Measurements from ENCODE around the gene OTOG. TPM values are rescaled to one million over a fixed set of nuclear protein-coding genes. Genes with fewer than 3 reads are reported as not detected.

OTOG gene
- polyA plus RNA-seq, 2 donors, result not detected

DNA sequence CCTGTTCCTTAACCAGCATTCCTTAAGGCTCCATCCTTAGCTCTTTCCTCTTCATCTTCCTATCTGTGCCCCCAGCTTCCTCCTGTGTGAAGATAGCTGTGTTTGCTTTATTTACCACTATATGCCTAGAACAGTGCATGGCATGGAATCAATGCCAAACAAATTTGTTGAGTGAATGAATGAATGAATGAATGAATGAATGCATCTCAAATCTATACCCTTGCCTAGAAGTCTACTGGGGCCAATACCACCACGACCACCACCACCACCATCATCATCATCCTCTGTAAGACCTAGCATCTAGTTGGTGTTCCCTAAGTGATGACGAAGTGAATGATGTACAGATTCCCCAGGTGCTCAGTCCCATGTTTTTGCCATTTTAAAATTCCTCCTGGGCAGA is 819 bp upstream of the OTOG start:
- Histone ChIP-seq H3K4me1 (ENCODE audit: control insufficient read depth in 2 of 2, insufficient read depth in 2 of 2, low read length in 1 of 2) (peaks cover 0 to 5% of the 10 kb centered on the region in 2 donors), H3K36me3 (ENCODE audit: control insufficient read depth in 2 of 2, insufficient read depth in 2 of 2, low read length in 1 of 2) (no peaks in the 10 kb centered on the region), H3K27ac (ENCODE audit: low read depth in 2 of 2, low read length in 1 of 2) (no peak overlapping the region), H3K4me3 (ENCODE audit: low read depth in 1 of 2, low read length in 2 of 2) (no peak overlapping the region), H3K27me3 (ENCODE audit: control insufficient read depth in 1 of 2, insufficient read depth in 2 of 2, low read length in 2 of 2) (peaks cover 0 to 3% of the 10 kb centered on the region in 2 donors), H3K9me3 (ENCODE audit: control insufficient read depth in 2 of 2, insufficient read depth in 1 of 2, low read depth in 1 of 2, low read length in 1 of 2) (peaks cover 0 to 2% of the 10 kb centered on the region in 2 donors)
- WGBS, 2 donors, result 90% methylated on average over 2 of the region's 2 CpGs

DNA sequence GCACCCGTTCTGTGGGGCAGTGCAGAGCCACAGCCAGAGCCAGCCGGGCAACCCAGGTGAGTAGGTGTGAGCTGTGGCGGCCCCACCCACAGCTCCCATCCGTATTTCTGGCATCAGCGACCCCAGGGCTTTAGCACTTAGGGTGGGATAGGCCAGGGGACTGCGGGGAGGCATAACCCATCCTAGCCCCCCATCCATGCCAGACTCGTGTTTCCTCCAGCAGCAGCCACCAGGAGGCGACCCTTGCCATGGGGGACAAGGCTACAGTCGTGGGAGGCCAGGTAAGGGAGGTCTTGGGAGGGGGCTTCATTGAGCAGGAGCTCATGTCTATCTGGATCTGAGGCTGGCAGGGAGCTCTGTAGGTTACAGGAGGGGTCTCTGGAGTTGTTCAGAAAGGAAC is 873 bp downstream of the OTOG start:
- no peak overlapping the region for H3K4me3 ChIP-seq (ENCODE audit: low read depth in 1 of 2, low read length in 2 of 2)
- WGBS, 2 donors, result 54 to 57% methylated on average over 9 of the region's 9 CpGs
- no peaks in the 10 kb centered on the region for H3K9me3 ChIP-seq (ENCODE audit: control insufficient read depth in 2 of 2, insufficient read depth in 1 of 2, low read depth in 1 of 2, low read length in 1 of 2)
- no peaks in the 10 kb centered on the region for H3K36me3 ChIP-seq (ENCODE audit: control insufficient read depth in 2 of 2, insufficient read depth in 2 of 2, low read length in 1 of 2)
- H3K27me3 ChIP-seq (ENCODE audit: control insufficient read depth in 1 of 2, insufficient read depth in 2 of 2, low read length in 2 of 2), result peaks cover 0 to 3% of the 10 kb centered on the region in 2 donors
- peaks cover 0 to 5% of the 10 kb centered on the region in 2 donors for H3K4me1 ChIP-seq (ENCODE audit: control insufficient read depth in 2 of 2, insufficient read depth in 2 of 2, low read length in 1 of 2)
- no peak overlapping the region for H3K27ac ChIP-seq (ENCODE audit: low read depth in 2 of 2, low read length in 1 of 2)

DNA sequence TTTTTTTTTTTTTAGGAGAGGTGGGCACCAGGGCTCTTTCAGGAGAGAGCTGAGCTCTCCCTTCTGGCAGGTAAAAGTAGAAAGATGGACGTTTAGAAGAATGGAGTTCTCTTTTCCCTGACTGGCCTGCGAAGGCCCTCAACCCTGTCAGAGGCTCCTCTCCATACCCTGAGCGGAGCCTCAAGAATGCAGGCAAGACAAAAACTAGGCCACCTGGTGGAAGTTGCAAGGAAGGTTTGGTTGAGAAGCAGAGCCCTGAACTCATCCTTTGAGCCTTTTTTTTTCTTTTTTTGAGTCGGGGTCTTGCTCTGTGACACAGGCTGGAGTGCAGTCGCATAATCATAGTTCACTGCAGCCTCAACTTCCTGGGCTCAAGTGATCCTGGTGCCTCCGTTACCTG is 1.4 kb downstream of the OTOG start:
- peaks cover 0 to 3% of the 10 kb centered on the region in 2 donors for H3K27me3 ChIP-seq (ENCODE audit: control insufficient read depth in 1 of 2, insufficient read depth in 2 of 2, low read length in 2 of 2)
- H3K27ac ChIP-seq (ENCODE audit: low read depth in 2 of 2, low read length in 1 of 2), result no peak overlapping the region
- H3K4me1 ChIP-seq (ENCODE audit: control insufficient read depth in 2 of 2, insufficient read depth in 2 of 2, low read length in 1 of 2), result peaks cover 0 to 5% of the 10 kb centered on the region in 2 donors
- H3K36me3 ChIP-seq (ENCODE audit: control insufficient read depth in 2 of 2, insufficient read depth in 2 of 2, low read length in 1 of 2), result no peaks in the 10 kb centered on the region
- H3K4me3 ChIP-seq (ENCODE audit: low read depth in 1 of 2, low read length in 2 of 2), result no peak overlapping the region
- WGBS, 2 donors, result 71 to 73% methylated on average over 6 of the region's 6 CpGs
- no peaks in the 10 kb centered on the region for H3K9me3 ChIP-seq (ENCODE audit: control insufficient read depth in 2 of 2, insufficient read depth in 1 of 2, low read depth in 1 of 2, low read length in 1 of 2)

DNA sequence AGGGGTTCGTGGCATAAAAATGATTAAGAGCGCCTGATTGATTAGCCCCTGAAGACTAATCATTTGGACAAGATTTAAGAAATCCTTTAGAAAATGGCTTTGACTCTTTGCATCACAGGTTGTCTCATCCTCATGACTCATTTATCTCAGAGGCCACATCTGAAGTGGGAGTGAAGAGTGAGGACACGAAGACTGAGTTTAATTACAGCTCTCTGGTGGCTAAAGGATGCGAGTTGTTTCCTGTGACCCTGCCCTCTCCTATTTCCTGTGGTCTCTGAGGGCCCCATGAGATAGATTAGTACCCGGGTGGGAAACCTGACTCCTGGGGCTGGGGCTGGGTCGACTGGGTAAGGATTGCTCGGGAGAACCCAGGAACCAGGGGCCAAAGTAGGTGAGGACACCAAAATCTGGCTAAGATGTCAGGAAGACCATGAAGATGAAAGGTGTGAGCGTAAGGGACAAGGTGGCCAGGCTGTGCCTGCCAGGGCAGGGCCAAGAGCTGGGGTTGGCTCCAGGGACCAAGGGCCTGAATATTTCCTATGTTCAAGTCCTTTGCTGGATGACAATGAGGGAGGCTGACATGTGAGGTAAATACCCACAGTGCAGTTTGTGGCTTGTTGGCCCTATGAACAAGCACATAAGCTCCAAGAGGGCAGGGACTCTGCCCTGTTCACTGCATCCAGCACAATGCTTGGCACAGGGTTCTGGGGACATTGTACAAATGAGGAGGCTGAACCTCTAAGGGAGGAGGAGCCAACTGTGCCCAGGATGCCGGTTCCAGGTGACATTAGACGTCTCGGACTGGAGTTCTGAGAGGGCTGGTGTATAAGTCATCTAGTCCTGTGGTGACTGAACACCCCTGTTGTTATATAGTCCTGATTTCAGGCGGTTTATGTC is 3.6 kb downstream of the OTOG start:
- peaks cover 0 to 3% of the 10 kb centered on the region in 2 donors for H3K27me3 ChIP-seq (ENCODE audit: control insufficient read depth in 1 of 2, insufficient read depth in 2 of 2, low read length in 2 of 2)
- WGBS, 2 donors, result 64% methylated on average over 12 of the region's 12 CpGs
- no peaks in the 10 kb centered on the region for H3K9me3 ChIP-seq (ENCODE audit: control insufficient read depth in 2 of 2, insufficient read depth in 1 of 2, low read depth in 1 of 2, low read length in 1 of 2)
- no peaks in the 10 kb centered on the region for H3K4me1 ChIP-seq (ENCODE audit: control insufficient read depth in 2 of 2, insufficient read depth in 2 of 2, low read length in 1 of 2)
- no peak overlapping the region for H3K27ac ChIP-seq (ENCODE audit: low read depth in 2 of 2, low read length in 1 of 2)
- H3K4me3 ChIP-seq (ENCODE audit: low read depth in 1 of 2, low read length in 2 of 2), result no peak overlapping the region
- no peaks in the 10 kb centered on the region for H3K36me3 ChIP-seq (ENCODE audit: control insufficient read depth in 2 of 2, insufficient read depth in 2 of 2, low read length in 1 of 2)

DNA sequence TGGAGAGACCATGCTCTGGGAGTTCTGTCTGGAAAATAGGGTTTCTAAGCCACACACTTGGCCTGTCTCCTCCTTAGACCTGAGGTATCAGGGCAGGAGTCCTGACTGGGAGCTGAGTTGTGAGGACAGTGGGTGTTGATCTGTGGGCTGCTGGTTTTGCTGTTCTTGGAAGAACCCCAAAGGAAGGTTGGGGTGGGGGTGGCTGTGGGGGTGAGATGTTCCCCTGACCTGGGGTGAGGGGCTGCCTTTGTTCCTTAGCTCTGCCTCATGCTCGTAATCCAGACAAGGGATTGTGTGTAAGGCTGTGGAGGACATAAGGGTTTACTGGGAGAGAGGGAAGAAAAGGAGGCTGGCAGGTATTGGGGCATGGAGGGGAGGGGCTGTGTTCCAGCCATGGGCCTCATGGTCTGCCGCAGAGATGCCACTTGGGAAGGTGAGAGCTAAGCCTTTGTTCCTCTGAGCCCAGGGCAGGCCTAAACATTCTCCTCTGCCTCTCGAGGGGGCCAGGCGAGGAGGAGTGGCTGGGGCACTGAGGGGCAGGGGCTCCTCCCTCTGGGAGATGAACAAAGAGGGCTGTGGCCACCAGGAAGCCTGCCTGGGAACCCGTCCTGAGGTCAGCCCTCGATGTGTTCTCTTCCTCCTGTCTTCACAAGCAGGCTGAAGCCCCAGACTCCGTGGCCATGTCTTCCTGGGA is 4.4 kb downstream of the OTOG start:
- 65 to 68% methylated on average over 5 to 7 of the region's 7 CpGs for WGBS, 2 donors
- H3K36me3 ChIP-seq (ENCODE audit: control insufficient read depth in 2 of 2, insufficient read depth in 2 of 2, low read length in 1 of 2), result no peaks in the 10 kb centered on the region
- H3K4me3 ChIP-seq (ENCODE audit: low read depth in 1 of 2, low read length in 2 of 2), result no peak overlapping the region
- peaks cover 0 to 3% of the 10 kb centered on the region in 2 donors for H3K27me3 ChIP-seq (ENCODE audit: control insufficient read depth in 1 of 2, insufficient read depth in 2 of 2, low read length in 2 of 2)
- H3K4me1 ChIP-seq (ENCODE audit: control insufficient read depth in 2 of 2, insufficient read depth in 2 of 2, low read length in 1 of 2), result no peaks in the 10 kb centered on the region
- H3K9me3 ChIP-seq (ENCODE audit: control insufficient read depth in 2 of 2, insufficient read depth in 1 of 2, low read depth in 1 of 2, low read length in 1 of 2), result no peaks in the 10 kb centered on the region
- H3K27ac ChIP-seq (ENCODE audit: low read depth in 2 of 2, low read length in 1 of 2), result no peak overlapping the region

DNA sequence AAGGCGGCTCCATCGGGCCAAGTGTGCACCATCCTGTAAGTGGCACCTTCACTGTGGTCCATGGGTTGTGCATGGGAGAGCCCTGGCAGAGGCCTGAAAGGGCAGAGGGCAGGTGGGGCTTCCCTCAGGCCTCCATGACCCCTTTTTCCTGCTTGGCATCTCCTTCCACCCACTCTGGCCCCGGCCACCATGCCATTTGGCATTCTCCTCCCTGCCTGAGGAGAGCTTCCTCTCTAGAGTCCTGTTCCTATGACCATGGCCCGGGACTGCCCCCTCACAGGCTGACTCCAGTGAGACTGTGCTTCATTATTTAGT is 4.9 kb downstream of the OTOG start:
- H3K4me3 ChIP-seq (ENCODE audit: low read depth in 1 of 2, low read length in 2 of 2), result no peak overlapping the region
- H3K4me1 ChIP-seq (ENCODE audit: control insufficient read depth in 2 of 2, insufficient read depth in 2 of 2, low read length in 1 of 2), result no peaks in the 10 kb centered on the region
- WGBS, 2 donors, result 82 to 84% methylated on average over 4 of the region's 4 CpGs
- peaks cover 0 to 3% of the 10 kb centered on the region in 2 donors for H3K27me3 ChIP-seq (ENCODE audit: control insufficient read depth in 1 of 2, insufficient read depth in 2 of 2, low read length in 2 of 2)
- no peak overlapping the region for H3K27ac ChIP-seq (ENCODE audit: low read depth in 2 of 2, low read length in 1 of 2)
- H3K36me3 ChIP-seq (ENCODE audit: control insufficient read depth in 2 of 2, insufficient read depth in 2 of 2, low read length in 1 of 2), result no peaks in the 10 kb centered on the region
- no peaks in the 10 kb centered on the region for H3K9me3 ChIP-seq (ENCODE audit: control insufficient read depth in 2 of 2, insufficient read depth in 1 of 2, low read depth in 1 of 2, low read length in 1 of 2)

DNA sequence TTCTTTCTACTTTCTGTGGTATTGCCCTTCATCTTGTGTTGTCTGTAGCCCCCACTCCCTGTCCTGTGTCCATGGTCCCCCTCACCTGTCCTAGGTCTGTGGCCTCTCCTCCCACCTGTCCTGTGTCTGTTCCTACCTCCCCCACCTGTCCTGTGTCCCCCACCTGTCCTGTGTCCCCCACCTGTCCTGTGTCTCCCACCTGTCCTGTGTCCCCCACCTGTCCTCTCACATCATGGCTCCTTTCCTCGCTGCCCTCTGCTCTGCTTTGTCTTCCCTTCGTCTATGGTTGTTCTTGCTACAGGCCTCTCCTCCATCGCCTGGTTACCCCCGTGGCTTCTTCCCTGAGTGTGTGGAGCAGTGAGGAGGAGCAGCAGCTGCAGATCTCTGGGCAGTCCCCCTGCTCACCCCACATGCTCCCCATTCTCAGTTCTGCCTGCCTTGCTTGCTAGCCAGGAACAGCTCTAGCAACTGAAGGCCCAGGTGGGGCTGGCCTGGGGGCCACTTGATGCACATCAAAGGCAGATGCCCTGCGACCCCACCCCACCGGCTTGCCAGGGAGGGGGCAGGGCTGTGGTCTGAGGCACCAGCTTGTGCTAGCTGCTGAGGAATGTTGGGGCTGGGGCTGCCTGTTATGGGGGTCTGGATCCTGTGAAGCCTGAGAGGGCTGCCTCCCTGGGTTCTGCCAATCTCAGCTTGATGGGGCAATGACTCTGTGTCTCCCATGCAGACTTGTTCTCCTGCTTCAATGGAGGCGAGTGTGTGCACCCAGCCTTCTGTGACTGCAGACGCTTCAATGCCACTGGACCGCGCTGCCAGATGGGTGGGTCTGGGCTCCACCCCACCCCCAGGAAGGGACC is 5.6 kb downstream of the OTOG start:
- Histone ChIP-seq H3K9me3 (ENCODE audit: control insufficient read depth in 2 of 2, insufficient read depth in 1 of 2, low read depth in 1 of 2, low read length in 1 of 2) (no peaks in the 10 kb centered on the region), H3K27me3 (ENCODE audit: control insufficient read depth in 1 of 2, insufficient read depth in 2 of 2, low read length in 2 of 2) (peaks cover 0 to 1% of the 10 kb centered on the region in 2 donors), H3K4me3 (ENCODE audit: low read depth in 1 of 2, low read length in 2 of 2) (no peak overlapping the region), H3K4me1 (ENCODE audit: control insufficient read depth in 2 of 2, insufficient read depth in 2 of 2, low read length in 1 of 2) (no peaks in the 10 kb centered on the region), H3K36me3 (ENCODE audit: control insufficient read depth in 2 of 2, insufficient read depth in 2 of 2, low read length in 1 of 2) (no peaks in the 10 kb centered on the region), H3K27ac (ENCODE audit: low read depth in 2 of 2, low read length in 1 of 2) (no peak overlapping the region)
- WGBS, 2 donors, result 77 to 88% methylated on average over 10 of the region's 10 CpGs

DNA sequence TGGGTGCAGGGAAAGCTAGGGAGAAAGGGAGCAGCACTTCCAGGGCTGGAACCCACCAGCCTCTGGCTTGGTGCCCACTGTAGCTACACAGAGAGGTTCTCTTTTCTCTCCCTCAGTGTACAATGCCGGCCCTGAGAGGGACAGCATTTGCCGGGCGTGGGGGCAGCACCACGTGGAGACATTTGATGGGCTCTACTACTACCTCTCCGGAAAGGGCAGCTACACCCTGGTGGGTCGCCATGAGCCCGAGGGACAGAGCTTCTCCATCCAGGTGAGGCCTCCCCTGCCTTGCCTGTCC is 6.1 kb downstream of the OTOG start:
- Histone ChIP-seq H3K4me3 (ENCODE audit: low read depth in 1 of 2, low read length in 2 of 2) (no peak overlapping the region), H3K9me3 (ENCODE audit: control insufficient read depth in 2 of 2, insufficient read depth in 1 of 2, low read depth in 1 of 2, low read length in 1 of 2) (no peaks in the 10 kb centered on the region), H3K4me1 (ENCODE audit: control insufficient read depth in 2 of 2, insufficient read depth in 2 of 2, low read length in 1 of 2) (no peaks in the 10 kb centered on the region), H3K27ac (ENCODE audit: low read depth in 2 of 2, low read length in 1 of 2) (no peak overlapping the region), H3K27me3 (ENCODE audit: control insufficient read depth in 1 of 2, insufficient read depth in 2 of 2, low read length in 2 of 2) (no peaks in the 10 kb centered on the region), H3K36me3 (ENCODE audit: control insufficient read depth in 2 of 2, insufficient read depth in 2 of 2, low read length in 1 of 2) (no peaks in the 10 kb centered on the region)
- WGBS, 2 donors, result 85 to 88% methylated on average over 7 of the region's 7 CpGs

DNA sequence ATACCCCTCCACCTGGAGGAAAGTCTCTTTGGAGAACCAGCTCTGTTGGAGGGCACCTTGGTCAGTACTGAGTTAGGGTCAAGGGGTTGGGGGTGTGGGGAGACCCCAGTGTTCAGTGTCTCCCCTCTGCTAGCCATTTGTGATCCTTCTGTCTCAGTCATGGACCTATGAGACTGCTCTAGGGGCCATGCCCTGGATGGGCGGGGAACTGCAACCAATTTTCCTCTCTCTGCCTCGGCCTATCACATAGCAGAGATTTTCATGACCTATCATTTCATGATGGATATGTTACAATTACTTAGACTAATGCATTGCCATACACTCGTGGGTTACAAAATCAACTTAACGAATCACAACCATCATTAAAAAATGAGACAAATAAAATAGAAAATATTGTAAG is 7.4 kb downstream of the OTOG start:
- no peaks in the 10 kb centered on the region for H3K27me3 ChIP-seq (ENCODE audit: control insufficient read depth in 1 of 2, insufficient read depth in 2 of 2, low read length in 2 of 2)
- no peak overlapping the region for H3K27ac ChIP-seq (ENCODE audit: low read depth in 2 of 2, low read length in 1 of 2)
- no peaks in the 10 kb centered on the region for H3K36me3 ChIP-seq (ENCODE audit: control insufficient read depth in 2 of 2, insufficient read depth in 2 of 2, low read length in 1 of 2)
- H3K9me3 ChIP-seq (ENCODE audit: control insufficient read depth in 2 of 2, insufficient read depth in 1 of 2, low read depth in 1 of 2, low read length in 1 of 2), result no peaks in the 10 kb centered on the region
- 84 to 89% methylated on average over 4 of the region's 4 CpGs for WGBS, 2 donors
- H3K4me3 ChIP-seq (ENCODE audit: low read depth in 1 of 2, low read length in 2 of 2), result no peak overlapping the region
- no peaks in the 10 kb centered on the region for H3K4me1 ChIP-seq (ENCODE audit: control insufficient read depth in 2 of 2, insufficient read depth in 2 of 2, low read length in 1 of 2)

All from esophagus (tissue), 2 donors.